Purkinje cell (primary cell): ENCODE measurements around the gene USP2. TPM values are rescaled to one million over a fixed set of nuclear protein-coding genes. Genes with fewer than 3 reads are reported as not detected.

Experiments used
- polyA plus RNA-seq: library from polyadenylated mRNA; unstranded; fragments of >200 nt; fragmentation: Nextera tagmentation; gene quantifications from 2 replicates; pipeline ENCODE4 v1.2.1, GENCODE V29; 2014

Gene USP2
- 7.3 and 11.7 TPM in 2 replicates for polyA plus RNA-seq

GRCh38 chr11:119381181-119381988 is at the start of gene USP2:
Gene USP2, minus strand, starts transcription at chr11:119381690. Its CDS starts 8,210 bp downstream, at chr11:119373480.

GRCh38 chr11:119422809-119423508 is 41.5 kb upstream of the USP2 start, which contains the start of gene THY1:
Gene THY1, minus strand, starts transcription at chr11:119423172. Its CDS starts 2,267 bp downstream, at chr11:119420905.

GRCh38 chr11:119346605-119347004 is 34.9 kb downstream of the USP2 start, which contains the start of gene MFRP:
Gene MFRP, minus strand, starts transcription at chr11:119346705. Its CDS starts 192 bp downstream, at chr11:119346513.

GRCh38 chr11:119340335-119341221 is 40.9 kb downstream of the USP2 start, which contains the start of gene C1QTNF5:
Gene C1QTNF5, minus strand, starts transcription at chr11:119340883. Its CDS starts 486 bp downstream, at chr11:119340397.

GRCh38 chr11:119334174-119334930 is 47.1 kb downstream of the USP2 start, which contains the start of gene RNF26:
Gene RNF26, plus strand, starts transcription at chr11:119334527. Its CDS starts 596 bp downstream, at chr11:119335123.

GRCh38 chr11:119316729-119317591 is 64.5 kb downstream of the USP2 start, which contains the start of gene MCAM:
Gene MCAM, minus strand, starts transcription at chr11:119317130. Its CDS starts 29 bp downstream, at chr11:119317101.

Other genes starting within 250 kb of the USP2 start
- gene ABCG4, start 232.6 kb downstream of the USP2 start, polyA plus RNA-seq: 5.4 and 5.6 TPM in 2 replicates
- gene NLRX1, start 213.0 kb downstream of the USP2 start, polyA plus RNA-seq: 0.23 TPM in 1 of 2 replicates, not detected in the other
- not detected in 2 replicates for gene NHERF4, start 196.2 kb downstream of the USP2 start, polyA plus RNA-seq
- gene CBL, start 175.4 kb downstream of the USP2 start, polyA plus RNA-seq: 10.4 and 17.6 TPM in 2 replicates
- 96.9 and 152 TPM in 2 replicates for gene MCAM, start 64.6 kb downstream of the USP2 start, polyA plus RNA-seq
- 3.4 and 8.3 TPM in 2 replicates for gene RNF26, start 47.2 kb downstream of the USP2 start, polyA plus RNA-seq
- not detected in 2 replicates for gene C1QTNF5, start 40.8 kb downstream of the USP2 start, polyA plus RNA-seq
- gene MFRP, start 35.0 kb downstream of the USP2 start, polyA plus RNA-seq: not detected in 2 replicates
- 541 and 768 TPM in 2 replicates for gene THY1, start 41.5 kb upstream of the USP2 start, polyA plus RNA-seq